GM21447 (cell line): Measurements from ENCODE around the gene LGSN.
"Not testable (repeated sequence)": the region's sequence is repeated elsewhere in the genome, so short reads cannot be mapped to it uniquely, and the experiment has no call there.

Experiments
- ATAC-seq: cut with Tn5 transposase; IDR thresholded peaks from one replicate; pipeline ENCODE4 v1.9.1; 2021; ENCODE audit not compliant: unreplicated experiment

LGSN gene

DNA sequence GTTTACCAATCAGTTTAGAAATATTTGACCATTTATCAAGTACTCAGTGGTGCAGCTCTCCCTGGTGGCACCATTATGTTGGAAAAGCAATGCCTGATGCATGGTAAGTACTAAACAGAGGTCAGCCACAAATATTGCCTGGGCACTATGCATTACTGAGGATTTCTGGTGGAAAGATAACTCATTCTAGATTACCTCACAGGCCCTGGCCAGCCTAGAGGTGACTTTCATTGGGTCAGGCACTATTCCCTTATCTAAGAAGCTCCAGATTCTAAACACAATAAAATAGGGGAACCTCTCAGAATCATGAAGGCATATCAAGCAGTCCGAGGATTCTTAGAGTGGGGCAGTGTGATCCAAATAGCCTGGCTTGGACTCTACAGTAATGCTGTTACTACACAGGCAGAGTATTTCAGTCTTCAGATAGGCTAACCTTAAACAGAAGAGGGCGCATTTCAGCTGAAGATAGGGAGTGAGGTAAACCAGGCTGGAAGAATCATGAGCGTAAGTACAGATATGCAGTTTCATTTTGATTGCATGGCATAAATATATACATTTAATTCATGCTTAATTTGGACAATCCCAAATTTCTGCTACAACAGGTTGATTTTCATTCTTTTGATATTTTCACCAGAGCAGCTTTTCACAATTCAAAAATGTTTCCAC is 12.1 kb downstream of the LGSN start:
- peak; percentile 89 for ATAC-seq

DNA sequence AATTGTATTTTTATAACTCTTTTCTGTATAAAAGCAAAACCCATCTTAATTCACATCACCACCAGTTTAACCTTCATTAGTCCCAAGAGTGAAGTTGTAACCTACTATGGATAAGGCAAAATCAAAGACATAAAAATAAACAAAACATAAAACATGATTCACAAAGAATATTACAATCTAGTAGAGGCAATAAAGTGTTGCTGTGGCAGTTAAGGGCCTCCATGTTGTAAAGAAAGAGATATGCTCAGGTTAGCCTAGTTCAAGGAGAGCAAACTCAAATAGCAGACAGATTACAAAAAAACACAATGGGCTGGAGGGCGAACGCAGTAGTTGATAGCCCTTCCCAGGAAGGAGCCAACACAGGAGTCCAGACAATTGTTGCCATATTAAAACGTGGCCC is 13.4 kb downstream of the LGSN start:
- no peak for ATAC-seq

DNA sequence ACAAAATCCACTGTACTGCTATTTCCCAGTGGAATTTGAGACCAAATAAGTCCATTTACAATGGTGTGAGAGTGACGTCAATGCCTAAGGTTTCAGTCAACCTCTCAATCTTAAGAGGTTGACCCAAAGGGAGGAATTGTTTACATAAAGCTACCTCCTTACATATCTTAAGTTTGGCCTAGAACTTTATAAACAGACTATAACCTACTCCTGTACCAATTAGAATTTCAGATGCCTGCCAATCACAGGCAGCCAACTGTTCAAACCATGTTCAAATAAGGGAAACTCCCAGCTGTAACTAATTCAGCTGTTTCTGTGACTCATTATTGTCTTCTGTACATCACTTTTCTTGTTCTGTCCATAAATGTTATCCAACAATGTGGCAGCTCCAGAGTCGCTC is 14.5 kb downstream of the LGSN start:
- no peak for ATAC-seq

DNA sequence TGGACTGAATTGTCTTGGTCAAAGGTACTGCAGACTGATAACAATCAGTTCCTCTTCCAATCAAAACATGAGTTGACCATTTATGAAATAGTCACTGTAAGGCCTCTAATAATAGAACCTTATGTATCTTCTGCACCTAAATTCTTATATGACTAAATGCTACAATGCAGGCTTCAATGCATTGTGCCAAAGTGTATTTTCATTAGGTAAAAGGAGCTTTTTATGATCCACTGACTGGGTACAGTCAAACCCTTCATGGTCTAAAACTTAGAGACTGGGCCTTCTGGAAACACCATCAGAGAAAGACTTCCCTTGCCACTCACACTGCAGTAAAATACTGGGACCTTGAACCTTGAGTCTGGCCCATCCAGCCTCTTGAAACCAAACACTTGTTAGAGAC is 16.3 kb downstream of the LGSN start:
- no peak for ATAC-seq

DNA sequence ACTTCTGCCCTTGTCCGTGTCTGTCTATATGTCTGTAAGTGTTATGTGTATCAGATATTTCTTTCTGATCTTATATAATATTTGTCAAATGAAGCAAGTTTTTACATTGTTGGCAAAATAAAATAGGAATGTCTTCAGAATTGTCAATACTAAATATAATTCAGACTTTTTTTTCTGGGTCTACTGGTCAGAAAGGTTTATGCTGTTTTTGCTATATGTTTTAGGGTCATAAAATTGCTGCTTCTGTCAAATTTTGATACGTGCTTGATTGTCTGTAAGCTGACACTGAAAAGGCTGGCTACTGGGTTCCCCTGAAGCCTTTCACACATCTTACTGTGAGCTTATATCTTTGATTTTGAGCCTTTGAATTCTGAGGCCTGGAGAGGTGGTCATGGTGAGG is 20.1 kb downstream of the LGSN start:
- ATAC-seq = no peak

DNA sequence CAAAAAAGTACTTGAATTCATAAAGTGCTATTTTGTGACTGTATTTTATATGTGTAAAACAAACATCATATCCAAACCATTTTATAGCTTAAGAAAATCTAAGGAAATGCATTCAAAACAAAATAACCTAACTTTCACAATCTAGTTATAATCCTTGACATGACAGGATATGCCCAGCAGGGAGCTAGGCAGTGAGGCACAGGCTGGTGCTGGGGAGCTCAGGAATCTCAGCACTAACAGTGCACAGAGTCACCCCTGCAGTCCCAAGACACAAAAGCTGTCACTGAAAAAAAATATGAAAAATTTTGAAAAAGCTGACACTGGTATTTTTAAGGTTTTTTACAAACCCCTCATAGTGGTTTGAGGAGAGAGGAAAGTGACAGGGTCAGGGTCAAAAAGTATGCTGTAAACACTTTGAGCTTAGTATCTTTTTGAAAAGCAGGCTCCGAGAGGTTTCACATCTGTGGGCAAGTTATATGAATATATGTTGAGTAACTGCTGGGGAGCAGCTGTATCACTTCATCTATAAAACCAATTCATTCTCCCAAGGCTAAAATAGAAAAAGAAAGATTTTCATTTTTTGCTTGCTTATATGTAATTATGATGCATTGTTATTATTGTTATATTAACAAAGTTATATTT is 24.1 kb downstream of the LGSN start:
- ATAC-seq = no peak

DNA sequence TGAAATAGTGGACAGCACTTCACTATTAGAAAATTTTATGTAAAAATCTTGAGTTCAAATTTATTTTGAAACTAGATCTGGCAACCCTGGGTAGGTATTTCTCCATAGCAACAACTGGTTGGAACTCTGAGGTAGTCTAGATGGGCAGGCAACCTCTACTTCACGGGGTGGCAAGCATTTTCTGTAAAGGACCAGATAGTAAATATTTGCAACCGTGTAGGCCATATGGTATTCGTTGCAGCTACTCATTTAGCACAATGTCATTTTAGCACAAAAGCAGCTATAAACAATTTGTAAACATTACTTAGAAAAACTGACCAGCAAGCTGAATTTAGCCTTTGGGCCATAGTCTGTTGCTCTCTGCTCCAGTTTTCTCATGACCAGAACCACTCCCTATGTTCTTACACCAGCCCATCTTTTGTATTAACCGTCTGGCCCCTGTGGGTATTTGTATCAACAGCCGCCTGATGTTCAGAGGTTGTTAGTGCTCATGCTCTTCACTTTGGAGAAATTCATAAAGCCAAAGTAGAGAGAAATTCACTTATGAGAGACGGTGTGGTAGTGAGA is 29.2 kb downstream of the LGSN start:
- ATAC-seq = no peak

DNA sequence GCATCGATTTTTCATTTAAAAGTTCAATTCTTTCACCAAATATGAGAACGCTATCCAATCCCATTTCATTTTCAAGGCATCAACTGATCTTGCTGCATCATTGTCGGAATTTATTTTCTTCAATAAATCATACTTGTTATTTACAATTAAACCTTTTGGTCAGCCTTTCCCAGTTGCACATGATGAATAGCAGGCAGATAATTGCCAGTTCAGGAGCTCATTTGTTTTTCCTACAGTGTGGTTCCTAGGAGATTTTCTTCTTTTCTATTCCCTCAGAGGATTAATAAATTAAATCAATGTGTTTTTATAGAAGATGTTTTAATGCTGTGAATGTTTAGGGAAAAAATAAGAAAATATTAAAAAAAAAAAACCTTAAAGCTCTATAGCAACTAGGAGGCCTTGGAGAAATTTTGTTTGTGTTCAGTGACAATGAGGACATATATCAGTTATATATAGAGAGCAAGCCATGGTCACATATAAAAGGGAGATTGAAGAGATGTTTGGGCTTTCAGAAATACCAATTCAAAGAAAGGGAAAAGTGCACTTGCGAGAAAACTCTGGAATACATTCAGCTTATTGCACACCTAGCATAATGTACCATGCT is 30.4 kb downstream of the LGSN start:
- ATAC-seq = no peak

DNA sequence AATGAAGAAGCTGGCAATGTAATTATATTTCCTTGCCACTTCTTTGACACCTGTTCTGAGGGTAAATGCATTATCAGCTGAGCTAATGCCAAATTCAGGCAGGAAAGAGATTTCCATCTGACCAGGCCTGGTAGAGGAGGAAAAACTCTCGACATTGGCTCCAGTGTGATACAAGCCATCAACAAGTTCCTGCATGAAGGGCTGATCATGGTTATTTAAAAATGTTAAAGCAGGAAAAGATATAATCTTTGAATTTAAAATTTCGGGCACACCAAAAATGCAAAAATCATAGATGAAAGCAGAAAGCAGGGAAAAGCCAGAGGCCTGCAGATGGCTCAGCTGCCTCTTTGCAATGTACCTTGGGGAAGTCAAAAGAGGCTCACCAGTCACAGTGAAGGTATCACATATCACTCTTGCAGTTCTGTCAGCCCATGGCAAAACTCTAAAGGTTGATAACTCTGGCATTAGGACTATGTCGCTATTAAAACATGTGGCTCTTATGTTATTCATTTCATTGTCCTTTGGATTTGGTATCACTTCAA is 39.1 kb downstream of the LGSN start:
- no peak for ATAC-seq

DNA sequence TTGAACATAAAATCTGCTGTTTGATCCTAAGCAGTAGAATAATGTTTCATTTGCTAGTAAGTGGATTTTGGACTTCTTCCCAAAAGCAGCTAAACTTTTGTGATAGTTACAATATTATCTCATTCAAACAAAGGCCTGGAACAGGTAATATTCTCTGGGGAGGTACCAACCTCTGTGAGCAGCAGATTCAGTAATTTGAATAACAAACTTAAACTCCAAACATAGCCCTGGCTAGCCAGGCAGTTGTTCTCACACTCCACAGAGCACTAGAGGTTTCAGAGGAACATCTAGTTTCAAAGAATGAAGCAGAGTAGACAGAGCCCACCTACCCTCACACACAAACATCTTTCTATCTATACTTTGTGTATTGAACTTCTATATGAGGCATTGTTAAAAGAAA is 40.9 kb downstream of the LGSN start:
- ATAC-seq = no peak

DNA sequence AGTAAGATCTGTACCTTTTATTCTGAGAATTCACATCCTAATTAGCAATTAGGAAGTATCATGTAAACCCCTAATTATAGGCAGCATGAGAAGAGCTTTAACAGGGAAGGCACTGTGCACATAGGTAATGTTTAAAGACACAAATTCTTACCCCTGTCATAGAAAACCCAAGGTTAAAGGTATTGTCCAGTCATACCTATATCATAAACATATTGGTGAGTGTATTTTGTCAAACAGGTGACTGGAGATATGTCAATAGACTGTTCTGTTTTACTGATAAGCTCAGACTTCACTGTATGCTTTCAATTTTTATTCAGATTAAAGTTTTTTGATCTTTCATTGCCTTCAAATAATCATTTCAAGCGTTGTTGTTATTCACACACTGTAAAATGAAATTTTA is 43.8 kb downstream of the LGSN start:
- no peak for ATAC-seq

DNA sequence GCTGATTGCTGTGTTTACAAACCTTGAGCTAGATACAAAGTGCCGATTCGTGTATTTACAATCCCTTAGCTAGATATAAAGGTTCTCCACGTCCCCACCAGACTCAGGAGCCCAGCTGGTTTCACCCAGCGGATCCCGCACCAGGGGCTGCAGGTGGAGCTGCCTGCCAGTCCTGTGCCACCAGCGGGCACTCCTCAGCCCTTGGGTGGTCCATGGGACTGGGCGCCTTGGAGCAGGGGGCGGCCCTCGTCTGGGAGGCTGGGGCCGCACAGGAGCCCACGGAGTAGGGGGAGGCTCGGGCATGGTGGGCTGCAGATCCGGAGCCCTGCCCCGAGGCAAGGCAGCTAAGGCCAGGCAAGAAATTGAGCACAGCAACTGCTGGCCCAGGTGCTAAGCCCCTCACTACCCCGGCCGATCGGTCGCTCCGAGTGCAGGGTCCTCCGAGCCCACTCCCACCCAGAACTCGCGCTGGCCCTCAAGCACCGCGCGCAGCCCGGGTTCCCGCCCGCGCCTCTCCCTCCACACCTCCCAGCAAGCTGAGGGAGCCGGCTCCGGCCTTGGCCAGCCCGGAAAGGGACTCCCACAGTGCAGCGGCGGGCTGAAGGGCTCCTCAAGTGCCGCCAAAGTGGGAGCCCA is 44.9 kb downstream of the LGSN start:
- ATAC-seq = not testable (repeated sequence)

DNA sequence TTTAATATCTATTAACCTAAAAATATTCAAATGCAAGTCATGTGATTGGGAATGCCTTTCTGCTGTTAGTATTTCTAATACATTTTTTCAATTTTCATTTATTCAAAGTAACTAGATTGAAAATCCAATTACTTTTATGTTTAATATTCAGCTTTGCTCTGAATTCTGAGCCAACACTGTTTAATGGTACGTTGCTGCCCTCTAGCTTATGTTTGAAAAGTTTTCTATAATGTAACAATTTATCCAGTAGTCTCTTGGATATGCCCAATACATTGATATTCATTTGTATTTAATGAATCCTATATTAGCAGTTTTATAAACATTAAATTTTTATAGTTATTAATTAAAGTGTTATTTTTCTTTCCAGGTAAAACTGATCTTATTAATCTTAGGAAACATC is 47.4 kb downstream of the LGSN start:
- ATAC-seq = no peak

DNA sequence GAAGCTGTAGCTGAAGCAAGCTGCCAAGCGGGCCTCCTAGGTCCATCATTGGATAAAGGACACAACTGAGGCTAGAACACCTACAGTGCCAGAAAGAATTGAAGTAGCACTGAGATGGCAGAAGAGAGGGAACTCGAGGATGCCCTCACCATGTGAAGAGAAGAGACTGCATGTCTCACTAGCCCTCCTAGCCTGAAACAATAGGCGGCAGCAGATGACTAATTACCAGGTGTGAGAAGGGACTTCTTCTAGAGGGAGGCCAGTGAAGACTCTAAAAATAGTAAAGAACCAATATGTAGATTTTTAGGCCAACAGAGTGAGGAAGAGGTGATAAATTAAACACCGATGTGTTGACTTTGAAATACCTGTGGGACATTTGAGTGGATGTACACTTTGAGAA is 50.3 kb downstream of the LGSN start:
- peak; percentile 46 for ATAC-seq

DNA sequence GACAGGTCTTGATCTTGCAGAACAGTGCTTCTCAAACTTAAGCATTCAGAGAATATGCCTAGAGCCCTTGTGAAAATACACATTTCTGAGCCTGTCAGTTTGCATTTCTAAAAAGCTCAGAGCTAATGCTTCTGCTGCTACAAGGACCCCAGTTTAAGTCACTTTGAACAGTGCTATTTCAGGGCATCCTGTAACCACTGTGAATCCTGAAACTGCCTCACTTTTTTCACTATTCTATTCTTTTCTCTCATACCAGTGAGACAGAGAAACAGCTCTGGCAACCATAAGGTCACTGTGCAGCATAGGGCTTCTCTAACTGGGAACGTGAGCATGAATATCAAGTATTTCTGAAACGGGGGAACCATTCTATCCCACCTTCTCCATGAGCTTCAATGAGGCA is 51.2 kb downstream of the LGSN start:
- peak; percentile 46 for ATAC-seq

DNA sequence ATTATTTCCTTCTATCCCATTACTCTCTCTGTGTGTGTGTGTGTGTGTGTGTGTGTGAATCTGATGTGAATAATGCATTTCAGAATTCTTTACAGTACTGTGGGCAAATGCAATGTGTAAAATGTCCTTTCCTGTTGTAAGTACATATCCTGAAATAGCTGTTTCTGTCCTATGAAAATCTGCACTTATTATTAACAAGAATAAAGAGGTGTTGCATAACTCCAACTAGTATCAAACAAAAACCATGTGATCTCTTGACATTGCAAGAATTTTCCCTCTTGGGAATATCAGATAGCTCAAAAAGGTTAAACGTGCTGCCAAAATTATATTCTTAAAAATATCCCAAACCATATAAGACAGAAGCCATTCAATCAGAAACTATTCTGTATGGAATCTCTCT is 52.0 kb downstream of the LGSN start:
- no peak for ATAC-seq

DNA sequence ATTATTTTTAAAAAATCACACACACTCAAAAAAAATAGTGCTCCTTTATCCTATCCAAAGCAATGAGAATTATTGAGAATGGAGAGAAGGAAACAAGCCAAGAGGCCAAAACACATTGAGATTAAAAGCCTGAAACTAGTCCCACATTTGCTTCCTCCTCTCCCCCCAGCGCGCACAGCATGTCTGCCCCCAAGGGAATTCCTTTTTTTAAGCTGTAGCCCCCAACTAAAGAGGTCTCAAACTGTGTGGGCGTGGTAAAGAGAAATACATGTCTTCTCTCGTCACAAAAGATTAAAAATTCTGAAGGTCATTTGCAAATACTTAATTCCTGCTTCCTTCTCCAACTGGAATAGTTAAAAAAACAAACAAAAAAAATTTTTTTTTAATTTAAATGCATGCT is 52.7 kb downstream of the LGSN start:
- ATAC-seq = no peak

DNA sequence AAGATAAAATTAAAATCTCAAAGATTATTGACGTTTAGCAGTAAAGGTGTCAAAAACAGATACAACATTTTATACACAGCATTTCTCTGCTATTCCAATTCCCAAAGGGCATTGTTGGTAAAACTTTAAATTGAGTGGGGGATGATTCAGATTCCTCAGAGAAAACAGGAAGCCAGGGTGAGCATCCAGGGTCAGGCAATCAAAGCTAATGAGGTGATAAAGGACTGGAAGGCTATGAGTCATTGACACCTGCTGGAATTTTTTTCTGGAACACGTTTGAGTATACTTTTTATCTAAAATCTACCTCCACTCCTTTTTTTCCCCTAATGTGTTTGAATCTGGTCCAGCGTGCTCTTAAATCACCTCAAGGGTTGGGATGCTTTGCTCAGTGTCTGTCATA is 56.3 kb downstream of the LGSN start:
- ATAC-seq = no peak

DNA sequence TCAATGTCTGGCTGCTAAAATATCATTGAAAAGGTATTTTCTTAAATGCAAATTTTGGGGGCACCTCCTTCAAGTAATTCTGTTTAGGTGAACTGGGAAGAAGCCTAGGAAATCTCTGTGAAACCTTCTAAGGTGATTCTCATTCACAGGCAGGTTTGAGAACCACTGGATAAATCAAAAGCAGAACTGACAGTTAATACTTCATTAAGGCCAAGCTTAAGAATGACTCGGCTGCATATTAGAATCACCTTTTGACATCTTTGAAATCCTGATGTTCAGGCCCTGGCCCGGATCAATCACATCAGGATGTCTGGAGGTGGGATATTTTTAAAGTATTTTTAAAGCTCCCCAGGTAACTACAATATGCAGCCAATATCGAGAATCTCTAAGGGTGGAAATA is 58.0 kb downstream of the LGSN start:
- ATAC-seq = no peak

DNA sequence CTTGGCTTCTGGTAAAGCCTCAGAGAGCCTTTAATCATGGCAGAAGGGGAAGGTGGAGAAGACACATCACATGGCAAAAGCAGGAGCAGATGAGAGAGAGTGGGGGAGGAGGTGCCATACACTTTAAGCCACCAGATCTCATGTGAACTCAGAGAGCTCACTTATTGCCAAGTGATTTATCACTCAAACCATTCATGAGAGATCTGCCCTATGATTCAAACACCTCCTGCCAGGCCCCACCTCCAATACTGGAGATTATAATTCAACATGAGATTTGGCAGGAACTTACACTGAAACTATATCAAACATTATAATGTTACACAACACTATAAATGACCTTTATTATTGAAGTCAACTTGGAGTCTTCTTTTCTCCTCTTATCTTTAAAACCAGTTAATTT is 60.6 kb downstream of the LGSN start:
- no peak for ATAC-seq

DNA sequence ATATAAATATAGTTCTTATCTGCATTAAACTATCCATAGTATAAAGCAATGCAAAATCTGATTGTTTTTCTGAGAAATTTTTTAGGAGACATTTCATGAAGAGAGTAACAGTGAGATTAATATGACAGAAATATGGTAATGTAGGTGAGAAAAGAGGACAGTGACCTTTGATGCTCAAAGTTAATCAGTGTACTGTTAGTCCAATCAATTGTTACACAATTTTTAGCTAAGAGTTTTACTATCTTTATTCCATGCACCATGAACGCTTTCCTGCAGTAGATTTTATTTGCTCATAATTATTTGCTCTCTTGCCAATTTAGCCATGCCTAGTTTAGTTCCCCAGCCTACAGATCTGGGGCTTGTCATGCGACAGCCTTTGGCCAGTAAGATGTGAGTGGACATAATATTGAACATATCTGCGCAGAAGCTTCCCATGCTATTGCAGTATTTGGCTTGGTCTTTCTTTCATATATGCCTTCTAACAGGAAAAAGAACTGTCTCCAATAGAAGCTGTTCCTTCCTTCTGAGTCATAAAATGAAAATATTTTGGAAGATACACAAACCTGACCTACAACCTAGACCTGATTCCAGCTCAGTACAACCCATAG is 69.8 kb downstream of the LGSN start:
- ATAC-seq = no peak
